ENCODE measurements around the gene MPZL3.

- no peak for TF ChIP-seq RCOR1 (IDR thresholded peaks at IDR 0.05; ENCODE audit: low read depth, low read length)
- no peak for TF ChIP-seq BCL3 (IDR thresholded peaks at IDR 0.05)
These were observed 13.8 kb upstream of the MPZL3 start for GRCh38 chr11:118265954-118266353.

Data from A549 (cell line).